Small intestine (tissue), 7 donors: Measurements from ENCODE around the gene INPP5B. TPM values are rescaled to one million over a fixed set of nuclear protein-coding genes. Genes with fewer than 3 reads are reported as not detected.
A peak's percentile ranks its signal among the peaks of the same experiment; 100 is the strongest.

ENCODE experiments used
- DNase-seq, 2 donors: peaks; one replicate each; pipeline versions ENCODE4 v3.0.0 to v3.0.0-alpha.2; 2013
- FAIRE-seq: peaks from 2 replicates; lab custom pipeline; 2012; peaks lifted over from hg19 to GRCh38; lab: Jason Lieb, UNC
- H3K27ac ChIP-seq, 3 donors: one replicate each; pipeline ENCODE4 v1.5.1; 2013; ENCODE audit warnings: low read length in 2 of 3, mild to moderate bottlenecking in 2 of 3, control low read depth in 1 of 3, inconsistent platforms in 1 of 3, low read depth in 1 of 3, moderate library complexity in 1 of 3
- H3K27me3 ChIP-seq, 3 donors: one replicate each; pipeline ENCODE4 v1.6.1; 2013; ENCODE audit warnings: low read length in 3 of 3, inconsistent platforms in 1 of 3; ENCODE audit not compliant: control insufficient read depth in 3 of 3, insufficient read depth in 3 of 3
- H3K36me3 ChIP-seq, 3 donors: one replicate each; pipeline ENCODE4 v1.6.1; 2013; ENCODE audit warnings: low read length in 3 of 3, inconsistent platforms in 1 of 3, low read depth in 1 of 3, mild to moderate bottlenecking in 1 of 3, moderate library complexity in 1 of 3; ENCODE audit not compliant: control insufficient read depth in 3 of 3, insufficient read depth in 2 of 3
- H3K4me1 ChIP-seq, 3 donors: one replicate each; pipeline ENCODE4 v1.6.1; 2013; ENCODE audit warnings: low read length in 2 of 3, inconsistent platforms in 1 of 3, low read depth in 1 of 3, mild to moderate bottlenecking in 1 of 3, moderate library complexity in 1 of 3; ENCODE audit not compliant: control insufficient read depth in 3 of 3, insufficient read depth in 2 of 3
- H3K4me3 ChIP-seq, 3 donors: one replicate each; pipeline ENCODE4 v1.5.1; 2013; ENCODE audit warnings: low read length in 3 of 3, control low read depth in 1 of 3, inconsistent platforms in 1 of 3, low read depth in 1 of 3, mild to moderate bottlenecking in 1 of 3, moderate library complexity in 1 of 3
- H3K9me3 ChIP-seq, 2 donors: one replicate each; pipeline ENCODE4 v1.6.1; 2013; ENCODE audit warnings: low read depth in 1 of 2, low read length in 1 of 2; ENCODE audit not compliant: control insufficient read depth in 2 of 2, insufficient read depth in 1 of 2
- WGBS, 3 donors: extraction: QIAGEN DNeasy Blood & Tissue Kit; methylation state at CpG; one replicate each; pipeline ENCODE4 v1.1.7; 2013; 5-methylcytosine and 5-hydroxymethylcytosine counted together
- polyA plus RNA-seq, 4 donors: library from polyadenylated mRNA; stranded (reverse) in 3 of 4; unstranded in 1 of 4; fragments of 200-250 nt in 3 of 4; fragments of 120-200 nt in 1 of 4; gene quantifications; one replicate each; pipeline versions ENCODE4 v1.2.1 to v1.2.3, GENCODE V29; 2013
- donor health status: healthy with polysubstance abuse.
- donor health status: control.
- donor health status: control.
- donor health status: Bipolar disorder and iron deficiency.
- donor health status: healthy.

The INPP5B gene
- polyA plus RNA-seq, 4 donors = 6.7 to 23.2 (median 9.2) TPM

GRCh38 chr1:37890378-37891014, 56.4 kb downstream of the INPP5B start:
- no peak overlapping the region for H3K4me3 ChIP-seq
- 25 to 35% (median 27%) methylated on average over 4 of the region's 4 CpGs for whole genome bisulfite sequencing, 3 donors
- FAIRE-seq (peak; percentile 61), DNase-seq (peak; percentile 47 to 52)
- peaks cover 0 to 4% of the 10 kb centered on the region in 2 donors for H3K9me3 ChIP-seq
- H3K27ac ChIP-seq = no peak overlapping the region
- H3K36me3 ChIP-seq = peaks cover 14 to 23% (median 16%) of the 10 kb centered on the region in 3 donors
- no peaks in the 10 kb centered on the region for H3K27me3 ChIP-seq
- H3K4me1 ChIP-seq = no peaks in the 10 kb centered on the region

- WGBS, 3 donors = 90 to 94% (median 92%) methylated on average over 6 of the region's 6 CpGs
- Histone ChIP-seq H3K27me3 (no peaks in the 10 kb centered on the region), H3K9me3 (peaks cover 0 to 4% of the 10 kb centered on the region in 2 donors), H3K36me3 (peaks cover 18 to 39% (median 19%) of the 10 kb centered on the region in 3 donors), H3K27ac (no peak overlapping the region), H3K4me1 (no peaks in the 10 kb centered on the region), H3K4me3 (no peak overlapping the region)
- no peak for FAIRE-seq
- DNase-seq = no peak
Observed at GRCh38 chr1:37888022-37888700, 58.7 kb downstream of the INPP5B start.

GRCh38 chr1:37884145-37884544, 62.7 kb downstream of the INPP5B start:
- FAIRE-seq (no peak), DNase-seq (no peak)
- Histone ChIP-seq H3K9me3 (no peaks in the 10 kb centered on the region), H3K4me3 (no peak overlapping the region), H3K27me3 (no peaks in the 10 kb centered on the region), H3K27ac (no peak overlapping the region), H3K4me1 (peaks cover 0 to 6% (median 0%) of the 10 kb centered on the region in 3 donors), H3K36me3 (peaks cover 24 to 51% (median 29%) of the 10 kb centered on the region in 3 donors)
- 90 to 94% (median 93%) methylated on average over 3 of the region's 3 CpGs for WGBS, 3 donors

- peaks cover 24 to 47% (median 29%) of the 10 kb centered on the region in 3 donors for H3K36me3 ChIP-seq
- H3K27ac ChIP-seq = no peak overlapping the region
- no peak for DNase-seq
- WGBS, 3 donors = 73 to 80% (median 73%) methylated on average over 5 of the region's 5 CpGs
- H3K4me3 ChIP-seq = no peak overlapping the region
- H3K9me3 ChIP-seq = no peaks in the 10 kb centered on the region
- no peaks in the 10 kb centered on the region for H3K27me3 ChIP-seq
- FAIRE-seq = no peak
- peaks cover 0 to 6% (median 0%) of the 10 kb centered on the region in 3 donors for H3K4me1 ChIP-seq
Observed at GRCh38 chr1:37883671-37884070, 63.2 kb downstream of the INPP5B start.

GRCh38 chr1:37879865-37880264, 67.0 kb downstream of the INPP5B start:
- Histone ChIP-seq H3K9me3 (no peaks in the 10 kb centered on the region), H3K4me1 (peaks cover 0 to 13% (median 0%) of the 10 kb centered on the region in 3 donors), H3K4me3 (no peak overlapping the region), H3K27ac (peak overlapping the region in 1 of 3 donors; percentile 75), H3K27me3 (no peaks in the 10 kb centered on the region), H3K36me3 (peaks cover 20 to 40% (median 23%) of the 10 kb centered on the region in 3 donors)
- 81 to 84% (median 83%) methylated on average over 4 of the region's 4 CpGs for WGBS, 3 donors
- DNase-seq (peak in 1 of 2 donors; percentile 81), FAIRE-seq (no peak)

- Histone ChIP-seq H3K9me3 (no peaks in the 10 kb centered on the region), H3K27ac (peak overlapping the region in 1 of 3 donors; percentile 66), H3K4me1 (peaks cover 0 to 13% (median 0%) of the 10 kb centered on the region in 3 donors), H3K4me3 (no peak overlapping the region), H3K27me3 (no peaks in the 10 kb centered on the region), H3K36me3 (peaks cover 18 to 37% (median 24%) of the 10 kb centered on the region in 3 donors)
- FAIRE-seq (no peak), DNase-seq (peak in 1 of 2 donors; percentile 79)
- WGBS, 3 donors = 76 to 86% (median 79%) methylated on average over 6 of the region's 6 CpGs
Observed at GRCh38 chr1:37878071-37878470, 68.8 kb downstream of the INPP5B start.

- Histone ChIP-seq H3K36me3 (peaks cover 18 to 32% (median 20%) of the 10 kb centered on the region in 3 donors), H3K4me1 (peaks cover 0 to 13% (median 0%) of the 10 kb centered on the region in 3 donors), H3K4me3 (no peak overlapping the region), H3K27ac (no peak overlapping the region), H3K27me3 (no peaks in the 10 kb centered on the region), H3K9me3 (no peaks in the 10 kb centered on the region)
- DNase-seq (peak in 1 of 2 donors; percentile 16), FAIRE-seq (no peak)
- 88 to 100% (median 100%) methylated on average over 1 of the region's 1 CpG for WGBS, 3 donors
Observed at GRCh38 chr1:37875833-37876232, 71.0 kb downstream of the INPP5B start.

GRCh38 chr1:37872692-37873091, 74.2 kb downstream of the INPP5B start:
- WGBS, 3 donors = 98 to 100% (median 100%) methylated on average over 1 of the region's 1 CpG
- Histone ChIP-seq H3K27me3 (no peaks in the 10 kb centered on the region), H3K27ac (no peak overlapping the region), H3K9me3 (no peaks in the 10 kb centered on the region), H3K4me1 (peaks cover 0 to 4% (median 0%) of the 10 kb centered on the region in 3 donors), H3K36me3 (peaks cover 17 to 43% (median 17%) of the 10 kb centered on the region in 3 donors), H3K4me3 (no peak overlapping the region)
- FAIRE-seq = no peak
- DNase-seq = no peak
